ENCODE data around the gene SLC23A1.

- TF ChIP-seq CTCF (IDR thresholded peaks at IDR 0.05) (no peak), POLR2AphosphoS5 (IDR thresholded peaks at IDR 0.05; ENCODE audit: low read depth, low read length) (no peak)
These were observed 7.8 kb upstream of the SLC23A1 start for GRCh38 chr5:139390639-139391569.

All from Panc1 (cell line).